G401.6 (cell line): ENCODE measurements around the gene CPS1.

Source experiments
- FAIRE-seq: peaks from 2 replicates; lab custom pipeline; 2012; peaks lifted over from hg19 to GRCh38; lab: Jason Lieb, UNC

Gene CPS1

DNA sequence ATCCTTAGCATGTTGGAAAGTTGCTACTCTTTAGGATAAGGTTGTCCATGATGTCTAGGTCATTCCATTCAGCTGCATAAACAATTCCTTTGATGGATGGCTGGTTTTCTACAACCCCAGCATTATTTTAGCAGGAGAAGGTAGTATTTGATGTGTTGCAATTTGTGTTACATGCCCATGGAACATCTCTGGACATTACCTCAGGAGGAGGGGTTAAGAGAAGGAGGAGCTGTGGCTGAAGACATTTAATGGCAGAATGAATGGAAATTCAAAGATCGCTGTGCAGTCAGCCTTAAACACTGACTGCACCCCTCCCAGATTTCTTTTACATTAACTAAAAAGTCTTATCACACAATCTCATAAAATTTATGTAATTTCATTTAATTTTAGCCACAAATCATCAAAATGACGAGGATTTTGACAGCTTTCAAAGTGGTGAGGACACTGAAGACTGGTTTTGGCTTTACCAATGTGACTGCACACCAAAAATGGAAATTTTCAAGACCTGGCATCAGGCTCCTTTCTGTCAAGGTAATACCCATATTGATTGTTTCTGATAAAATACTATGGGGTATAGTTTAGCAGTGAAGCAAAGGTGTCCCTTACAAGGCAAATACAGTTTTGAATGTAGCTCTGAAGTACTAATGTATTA is at the start of gene CPS1:
Gene CPS1, plus strand, starts transcription at position 271 of the 652 bp plus-strand sequence. Its CDS starts 135 bp downstream, at position 406.
- FAIRE-seq, result no peak

DNA sequence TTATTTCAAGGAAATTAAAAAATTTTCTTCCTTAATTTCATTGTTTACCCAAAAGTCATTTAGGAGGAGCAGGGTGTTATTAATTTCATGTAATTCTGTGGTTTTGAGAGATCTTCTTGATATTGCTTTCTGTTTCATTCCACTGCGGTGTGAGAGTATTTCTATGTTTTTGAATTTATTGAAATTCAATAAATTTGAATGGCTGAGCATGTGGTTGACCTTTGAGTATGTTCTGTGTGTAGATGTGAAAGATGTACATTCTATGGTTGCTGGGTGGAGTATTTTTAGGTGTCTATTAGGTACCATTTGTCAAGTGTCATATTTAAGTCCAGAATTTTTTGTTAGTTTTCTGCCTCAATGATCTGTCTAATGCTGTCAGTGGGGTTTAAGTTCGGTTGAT is 40.5 kb upstream of the CPS1 start:
- no peak for FAIRE-seq

GRCh38 chr2:210517264-210517663 is 39.1 kb upstream of the CPS1 start:
- no peak for FAIRE-seq

DNA sequence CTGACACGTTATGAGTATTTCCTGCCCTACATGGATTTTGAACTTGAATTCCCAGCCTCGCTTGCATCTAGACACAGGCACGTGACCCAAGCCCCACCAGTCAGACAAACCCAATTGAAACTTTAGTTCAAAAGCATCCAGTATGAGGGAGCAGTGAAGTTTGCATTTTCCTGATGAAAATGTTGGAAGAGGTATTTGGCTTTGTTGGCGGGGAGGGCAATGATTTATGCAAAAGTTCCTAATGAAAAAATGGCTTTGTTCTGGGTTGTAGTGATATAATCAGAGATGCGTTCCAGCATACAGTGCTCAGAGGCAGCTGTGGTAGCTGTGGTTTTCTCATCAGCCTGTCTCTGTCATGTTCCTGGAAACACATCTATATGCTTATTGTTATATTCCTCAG is 36.8 kb upstream of the CPS1 start:
- FAIRE-seq, result no peak

DNA sequence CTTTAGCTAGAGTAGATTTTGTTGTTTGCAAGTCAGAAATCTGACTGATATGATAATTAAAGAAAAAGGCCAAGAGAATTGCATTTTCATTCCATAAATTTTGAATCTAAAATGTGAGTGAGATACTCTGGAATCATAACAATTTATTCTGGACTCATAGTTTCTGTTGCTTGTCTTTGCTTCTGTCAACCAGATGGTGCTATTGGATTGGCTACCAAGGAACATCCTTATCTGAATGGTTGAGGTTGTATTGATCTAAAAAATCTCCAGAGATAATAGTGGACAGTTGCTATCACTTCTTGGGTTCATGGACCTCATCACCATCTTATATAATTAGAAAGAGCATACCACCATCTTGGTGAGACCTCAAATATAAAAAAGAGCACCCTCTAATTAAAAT is 34.0 kb upstream of the CPS1 start:
- no peak for FAIRE-seq

DNA sequence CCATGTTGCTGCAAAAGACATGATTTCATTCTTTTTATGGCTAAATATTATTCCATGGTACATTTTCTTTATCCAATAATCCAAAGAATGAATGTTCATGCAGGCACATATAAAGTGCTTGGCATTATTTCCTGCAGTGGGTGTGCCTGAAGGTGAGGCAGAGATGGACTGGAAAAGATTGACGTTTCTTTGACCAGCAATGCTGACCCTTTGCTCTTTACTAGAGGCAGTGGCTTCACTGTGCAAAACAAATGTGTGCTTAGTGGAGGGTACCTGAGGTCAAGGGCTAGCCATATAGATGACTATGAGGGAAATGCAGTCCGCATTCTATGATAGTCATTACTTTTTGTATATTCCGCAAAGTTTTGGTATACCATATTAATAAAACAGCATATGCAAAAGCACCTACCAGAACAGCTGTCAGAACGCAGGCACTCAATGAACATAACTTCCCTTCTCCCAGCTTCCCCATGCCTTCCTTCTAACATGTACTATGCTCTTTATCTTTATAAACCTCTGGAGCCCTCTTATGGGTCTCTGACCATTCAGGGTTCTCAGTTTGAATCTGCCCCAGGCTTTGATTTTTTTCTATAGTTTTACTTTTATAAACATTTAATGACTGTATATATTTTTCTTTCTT is 32.6 kb upstream of the CPS1 start:
- no peak for FAIRE-seq

- no peak for FAIRE-seq
Measured at GRCh38 chr2:210524533-210524932, 31.9 kb upstream of the CPS1 start.

GRCh38 chr2:210527286-210527685 is 29.1 kb upstream of the CPS1 start:
- FAIRE-seq, result no peak

- FAIRE-seq, result no peak
Measured at GRCh38 chr2:210528716-210529115, 27.7 kb upstream of the CPS1 start.

GRCh38 chr2:210531050-210531449 is 25.3 kb upstream of the CPS1 start:
- FAIRE-seq, result no peak

- no peak for FAIRE-seq
Measured at GRCh38 chr2:210531482-210531881, 24.9 kb upstream of the CPS1 start.

DNA sequence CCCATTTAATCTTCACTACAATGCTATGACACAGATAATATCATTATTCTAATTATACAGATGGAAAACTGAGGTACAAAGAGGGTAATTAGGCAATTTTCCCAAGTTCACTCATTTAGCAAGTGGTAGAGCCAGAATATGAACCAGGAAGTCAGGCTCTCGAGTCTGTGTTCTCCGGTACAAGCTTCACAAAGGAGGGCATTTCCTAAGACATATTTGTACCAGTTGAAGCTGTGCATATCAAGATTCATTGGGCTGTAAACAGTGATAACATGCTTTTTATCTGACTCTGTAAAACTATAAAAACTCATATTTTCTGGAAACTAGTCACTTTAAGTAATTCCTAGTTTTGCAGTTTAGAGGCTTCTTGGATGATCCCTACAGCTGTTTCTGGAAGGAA is 23.0 kb upstream of the CPS1 start:
- FAIRE-seq, result no peak

DNA sequence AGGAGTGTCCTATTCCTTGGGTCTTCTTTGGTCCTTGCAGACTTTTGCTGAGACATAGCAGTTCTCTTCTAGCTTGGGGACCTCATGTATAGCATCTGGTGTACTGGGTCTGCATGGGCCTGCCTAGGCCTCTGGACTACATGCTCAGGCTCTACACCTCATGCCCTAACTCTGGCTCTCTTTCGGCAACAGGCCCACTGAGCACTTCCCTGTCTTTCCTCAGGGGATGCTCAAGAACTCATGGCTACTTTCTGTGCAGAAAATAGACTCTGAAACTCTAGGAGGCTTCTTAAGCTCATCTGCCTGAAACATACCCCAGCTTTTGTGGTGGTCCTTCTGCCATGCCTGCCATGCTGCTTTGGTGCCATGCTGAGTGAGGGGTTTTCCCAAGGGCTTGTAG is 21.5 kb upstream of the CPS1 start:
- FAIRE-seq, result no peak

DNA sequence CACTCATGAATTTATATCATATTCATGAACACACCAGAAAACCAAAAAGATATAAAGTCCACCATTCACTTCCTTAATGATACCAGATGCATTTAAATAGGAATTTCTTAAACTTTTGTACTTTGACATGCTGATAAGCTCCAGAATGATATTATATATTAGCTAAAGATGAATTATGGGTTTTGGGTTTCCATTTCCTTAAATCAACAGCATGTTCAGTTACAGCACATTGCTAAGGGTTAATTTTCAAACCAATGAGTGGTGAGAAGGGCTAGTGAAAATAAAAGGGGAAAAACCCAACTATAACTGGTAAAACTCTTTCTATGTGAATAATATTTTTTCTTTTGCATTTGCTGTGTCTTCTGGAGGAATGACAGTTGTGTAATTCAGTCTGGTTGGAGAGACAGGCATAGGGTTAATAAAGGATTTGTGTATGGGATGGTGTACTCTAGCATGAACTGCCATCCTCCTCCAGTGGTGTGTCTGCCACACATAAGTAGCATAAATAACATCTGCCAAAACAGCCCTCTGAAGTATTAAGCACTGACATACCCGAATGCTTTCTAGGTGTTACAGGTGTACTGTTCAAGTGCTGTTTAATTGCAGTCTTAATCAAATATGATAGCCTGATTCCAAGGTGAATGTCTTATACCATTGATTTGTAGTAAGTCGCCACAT is 19.3 kb upstream of the CPS1 start:
- no peak for FAIRE-seq

GRCh38 chr2:210539035-210539434 is 17.4 kb upstream of the CPS1 start:
- no peak for FAIRE-seq

GRCh38 chr2:210539578-210540416 is 16.6 kb upstream of the CPS1 start:
- no peak for FAIRE-seq

GRCh38 chr2:210540471-210540870 is 15.9 kb upstream of the CPS1 start:
- no peak for FAIRE-seq

DNA sequence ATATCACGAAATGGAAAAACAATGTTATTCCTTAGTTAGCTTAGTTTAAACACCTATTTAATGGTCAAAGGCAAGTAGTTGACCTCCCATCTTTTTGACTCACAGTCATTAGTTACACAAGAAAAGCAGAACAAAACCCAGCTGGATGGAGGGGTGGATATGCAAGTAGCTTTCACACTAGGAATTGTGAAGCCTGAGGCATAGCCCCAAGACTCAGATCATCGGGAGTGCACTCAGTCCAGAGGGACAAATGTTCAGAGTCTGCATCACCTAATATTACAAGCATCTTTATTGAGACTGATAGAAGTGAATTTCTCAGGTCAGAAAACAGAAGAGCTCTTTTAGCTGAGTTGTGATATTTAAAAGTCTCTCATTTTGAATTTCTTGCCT is 15.5 kb upstream of the CPS1 start:
- FAIRE-seq, result no peak

- FAIRE-seq, result no peak
Measured at GRCh38 chr2:210541290-210541902, 15.0 kb upstream of the CPS1 start.

- no peak for FAIRE-seq
Measured at GRCh38 chr2:210544007-210544590, 12.3 kb upstream of the CPS1 start.

- FAIRE-seq, result no peak
Measured at GRCh38 chr2:210544831-210545230, 11.6 kb upstream of the CPS1 start.
